Vagina (tissue), 2 donors: Measurements from ENCODE around the gene FAM98B. TPM values are rescaled to one million over a fixed set of nuclear protein-coding genes. Genes with fewer than 3 reads are reported as not detected.

ENCODE experiments used
- DNase-seq, 2 donors: peaks; one replicate each; pipeline ENCODE4 v3.0.0-alpha.2; 2017; ENCODE audit errors: extremely low spot score in 2 of 2
- H3K27ac ChIP-seq: fragments of 200-600 bp; sonication (generic); one replicate; pipeline ENCODE4 v1.5.1; 2019
- H3K27me3 ChIP-seq: fragments of 200-600 bp; sonication (generic); one replicate; pipeline ENCODE4 v1.5.1; 2019
- H3K36me3 ChIP-seq, 2 donors: fragments of 200-600 bp; sonication (generic); one replicate each; pipeline ENCODE4 v1.5.1; 2017 to 2019
- H3K4me1 ChIP-seq: fragments of 200-600 bp; sonication (generic); one replicate; pipeline ENCODE4 v1.5.1; 2019
- H3K4me3 ChIP-seq, 2 donors: fragments of 200-600 bp; sonication (generic); 1 replicate in 1 of 2; 2 replicates in 1 of 2; pipeline ENCODE4 v1.5.1; 2016 to 2019
- H3K9me3 ChIP-seq: fragments of 200-600 bp; sonication (generic); one replicate; pipeline ENCODE4 v1.5.1; 2019
- CTCF ChIP-seq, 3 experiments: fragments of 450-650 bp in 2 of 3; fragments of 200-600 bp in 1 of 3; sonication (generic) in 1 of 3; IDR thresholded peaks; one replicate each; pipeline ENCODE4 v1.5.1; 2017 to 2019; ENCODE audit warnings: antibody characterized with exemption in 3 of 3, mild to moderate bottlenecking in 2 of 3, moderate library complexity in 2 of 3
- POLR2A ChIP-seq, 2 donors: fragments of 450-650 bp; IDR thresholded peaks; one replicate each; pipeline ENCODE4 v1.6.1; 2017; ENCODE audit warnings: antibody characterized with exemption in 2 of 2, mild to moderate bottlenecking in 2 of 2, moderate library complexity in 2 of 2
- POLR2AphosphoS5 ChIP-seq, 2 donors: sonication (generic); formaldehyde crosslinking; IDR thresholded peaks; one replicate each; pipeline ENCODE4 v1.9.0; 2017; ENCODE audit warnings: antibody characterized with exemption in 2 of 2, mild to moderate bottlenecking in 2 of 2, low read depth in 1 of 2; ENCODE audit not compliant: insufficient read depth in 1 of 2
- intact Hi-C: fragments of 100-400 bp; cut with DNase I; formaldehyde crosslinking; loops from one replicate; pipeline ENCODE4 v1.15.1; 2023
- total RNA-seq: library from RNA; depleted of rRNA; stranded (reverse); fragments of >200 nt; gene quantifications from one replicate; pipeline ENCODE4 v1.2.3, GENCODE V29; 2016

Gene FAM98B
- total RNA-seq, 1 donor from 2014 or later = 18.7 TPM

DNA sequence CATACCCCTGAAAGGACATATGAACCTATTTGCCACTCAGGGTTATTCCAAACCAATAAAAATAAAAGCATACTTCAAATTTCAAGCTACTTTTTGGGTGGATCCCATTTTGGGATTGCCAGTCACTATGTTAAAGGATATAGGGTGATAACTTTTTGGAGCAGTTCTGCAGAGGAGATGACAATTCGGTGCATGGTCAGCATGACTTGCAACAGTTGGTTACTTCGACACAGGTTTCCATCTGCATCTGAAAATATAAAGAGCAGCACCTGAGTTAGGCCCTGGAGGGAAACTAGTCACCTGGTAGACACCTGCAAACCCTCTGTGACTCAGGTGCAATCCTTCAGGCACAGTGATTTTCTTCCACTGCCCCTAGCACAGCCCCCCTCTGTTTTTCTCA lies 72.2 kb downstream of the FAM98B start:
- DNase-seq = no peak
- H3K4me1 ChIP-seq = no peaks in the 10 kb centered on the region
- no peak overlapping the region for H3K4me3 ChIP-seq
- no peaks in the 10 kb centered on the region for H3K36me3 ChIP-seq
- TF ChIP-seq CTCF (IDR thresholded peaks at IDR 0.05) (no peak), POLR2AphosphoS5 (IDR thresholded peaks at IDR 0.05; ENCODE audit: insufficient read depth in 1 of 2, low read depth in 1 of 2) (no peak), POLR2A (IDR thresholded peaks at IDR 0.05) (no peak)
- no peak overlapping the region for H3K27ac ChIP-seq
- intact Hi-C loops = no loop called here
- H3K9me3 ChIP-seq = no peaks in the 10 kb centered on the region
- H3K27me3 ChIP-seq = no peaks in the 10 kb centered on the region

DNA sequence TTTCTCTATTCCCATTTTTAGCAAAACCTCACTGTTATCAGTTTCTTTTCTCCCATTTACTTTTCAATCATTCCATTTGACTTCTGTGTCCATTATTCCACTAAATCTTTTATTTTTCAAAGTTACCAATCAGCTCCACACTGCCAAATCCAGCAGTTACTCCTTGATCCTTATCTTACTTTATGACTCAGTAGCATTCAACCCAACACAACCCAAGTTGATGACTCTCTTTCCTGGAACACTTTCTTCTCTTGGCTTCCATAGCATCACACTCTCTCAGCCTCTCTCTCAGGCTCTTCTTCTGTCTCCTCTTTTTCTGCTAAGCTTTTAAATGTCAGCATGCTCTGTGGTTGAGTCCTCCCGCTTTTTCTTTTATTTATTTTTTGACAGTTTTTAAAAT lies 74.4 kb downstream of the FAM98B start:
- no peak overlapping the region for H3K27ac ChIP-seq
- no peak for DNase-seq
- no peak for TF ChIP-seq POLR2AphosphoS5 (IDR thresholded peaks at IDR 0.05; ENCODE audit: insufficient read depth in 1 of 2, low read depth in 1 of 2)
- TF ChIP-seq POLR2A (IDR thresholded peaks at IDR 0.05) = no peak
- no peak for TF ChIP-seq CTCF (IDR thresholded peaks at IDR 0.05)
- H3K4me1 ChIP-seq = no peaks in the 10 kb centered on the region
- intact Hi-C loops = no loop called here
- no peaks in the 10 kb centered on the region for H3K36me3 ChIP-seq
- H3K27me3 ChIP-seq = no peaks in the 10 kb centered on the region
- H3K4me3 ChIP-seq = no peak overlapping the region
- H3K9me3 ChIP-seq = no peaks in the 10 kb centered on the region

- intact Hi-C loops = no loop called here
- Histone ChIP-seq H3K36me3 (no peaks in the 10 kb centered on the region), H3K4me3 (no peak overlapping the region), H3K4me1 (no peaks in the 10 kb centered on the region), H3K27me3 (no peaks in the 10 kb centered on the region), H3K27ac (no peak overlapping the region), H3K9me3 (no peaks in the 10 kb centered on the region)
- DNase-seq = no peak
- TF ChIP-seq CTCF (IDR thresholded peaks at IDR 0.05) (no peak), POLR2AphosphoS5 (IDR thresholded peaks at IDR 0.05; ENCODE audit: insufficient read depth in 1 of 2, low read depth in 1 of 2) (no peak), POLR2A (IDR thresholded peaks at IDR 0.05) (no peak)
Observed at GRCh38 chr15:38530113-38530512, 76.2 kb downstream of the FAM98B start.

- DNase-seq = no peak
- Histone ChIP-seq H3K36me3 (no peaks in the 10 kb centered on the region), H3K4me3 (no peak overlapping the region), H3K27me3 (no peaks in the 10 kb centered on the region), H3K4me1 (no peaks in the 10 kb centered on the region), H3K27ac (no peak overlapping the region), H3K9me3 (no peaks in the 10 kb centered on the region)
- intact Hi-C loops = no loop called here
- TF ChIP-seq CTCF (IDR thresholded peaks at IDR 0.05) (no peak), POLR2AphosphoS5 (IDR thresholded peaks at IDR 0.05; ENCODE audit: insufficient read depth in 1 of 2, low read depth in 1 of 2) (no peak), POLR2A (IDR thresholded peaks at IDR 0.05) (no peak)
Observed at GRCh38 chr15:38531509-38531908, 77.6 kb downstream of the FAM98B start.

GRCh38 chr15:38532728-38533127 lies 78.8 kb downstream of the FAM98B start:
- H3K27me3 ChIP-seq = no peaks in the 10 kb centered on the region
- no peak overlapping the region for H3K27ac ChIP-seq
- no peak for DNase-seq
- TF ChIP-seq POLR2A (IDR thresholded peaks at IDR 0.05) (no peak), CTCF (IDR thresholded peaks at IDR 0.05) (no peak), POLR2AphosphoS5 (IDR thresholded peaks at IDR 0.05; ENCODE audit: insufficient read depth in 1 of 2, low read depth in 1 of 2) (no peak)
- peaks cover 5% of the 10 kb centered on the region for H3K4me1 ChIP-seq
- H3K36me3 ChIP-seq = no peaks in the 10 kb centered on the region
- H3K4me3 ChIP-seq = no peak overlapping the region
- intact Hi-C loops = no loop called here
- no peaks in the 10 kb centered on the region for H3K9me3 ChIP-seq
